Activated naive CD4-positive, alpha-beta T cell treated with Interleukin-2 at 50 U/mL for 16 hours (primary cell): ENCODE measurements around the gene PRKN.

Experiments
- DNase-seq: peaks from one replicate; pipeline ENCODE4 v3.0.0-alpha.2; 2020

PRKN gene

GRCh38 chr6:161422710-161423680 is 1304.6 kb downstream of the PRKN start:
- DNase-seq, result no peak

- DNase-seq, result no peak
Observed at GRCh38 chr6:161418463-161418945, 1309.1 kb downstream of the PRKN start.

GRCh38 chr6:161417717-161418462 is 1309.7 kb downstream of the PRKN start:
- no peak for DNase-seq

- DNase-seq, result no peak
Observed at GRCh38 chr6:161415302-161415855, 1312.2 kb downstream of the PRKN start.

- DNase-seq, result no peak
Observed at GRCh38 chr6:161414707-161415106, 1312.9 kb downstream of the PRKN start.

- no peak for DNase-seq
Observed at GRCh38 chr6:161414180-161414579, 1313.4 kb downstream of the PRKN start.

GRCh38 chr6:161413355-161413771 is 1314.2 kb downstream of the PRKN start:
- DNase-seq, result no peak

- no peak for DNase-seq
Observed at GRCh38 chr6:161412795-161413194, 1314.8 kb downstream of the PRKN start.

GRCh38 chr6:161411265-161411944 is 1316.2 kb downstream of the PRKN start:
- no peak for DNase-seq

GRCh38 chr6:161410736-161411135 is 1316.8 kb downstream of the PRKN start:
- no peak for DNase-seq

GRCh38 chr6:161410076-161410475 is 1317.5 kb downstream of the PRKN start:
- DNase-seq, result no peak

- no peak for DNase-seq
Observed at GRCh38 chr6:161409353-161409752, 1318.2 kb downstream of the PRKN start.

- DNase-seq, result no peak
Observed at GRCh38 chr6:161408041-161408440, 1319.5 kb downstream of the PRKN start.

- DNase-seq, result no peak
Observed at GRCh38 chr6:161407581-161407980, 1320.0 kb downstream of the PRKN start.

GRCh38 chr6:161407115-161407514 is 1320.5 kb downstream of the PRKN start:
- DNase-seq, result no peak

- DNase-seq, result no peak
Observed at GRCh38 chr6:161406646-161407045, 1320.9 kb downstream of the PRKN start.

GRCh38 chr6:161405418-161405817 is 1322.1 kb downstream of the PRKN start:
- DNase-seq, result no peak

GRCh38 chr6:161403717-161404116 is 1323.8 kb downstream of the PRKN start:
- no peak for DNase-seq

- DNase-seq, result no peak
Observed at GRCh38 chr6:161401587-161402309, 1325.8 kb downstream of the PRKN start.

- no peak for DNase-seq
Observed at GRCh38 chr6:161400671-161401070, 1326.9 kb downstream of the PRKN start.

- DNase-seq, result no peak
Observed at GRCh38 chr6:161396539-161396938, 1331.0 kb downstream of the PRKN start.

GRCh38 chr6:161395716-161396231 is 1331.8 kb downstream of the PRKN start:
- DNase-seq, result no peak
